GM21367 (cell line): ENCODE measurements around the gene UBXN2A.
"Not testable (repeated sequence)": the region's sequence is repeated elsewhere in the genome, so short reads cannot be mapped to it uniquely, and the experiment has no call there.

Experiments used
- ATAC-seq: cut with Tn5 transposase; IDR thresholded peaks from one replicate; pipeline ENCODE4 v1.9.1; 2021; ENCODE audit not compliant: unreplicated experiment

UBXN2A gene

DNA sequence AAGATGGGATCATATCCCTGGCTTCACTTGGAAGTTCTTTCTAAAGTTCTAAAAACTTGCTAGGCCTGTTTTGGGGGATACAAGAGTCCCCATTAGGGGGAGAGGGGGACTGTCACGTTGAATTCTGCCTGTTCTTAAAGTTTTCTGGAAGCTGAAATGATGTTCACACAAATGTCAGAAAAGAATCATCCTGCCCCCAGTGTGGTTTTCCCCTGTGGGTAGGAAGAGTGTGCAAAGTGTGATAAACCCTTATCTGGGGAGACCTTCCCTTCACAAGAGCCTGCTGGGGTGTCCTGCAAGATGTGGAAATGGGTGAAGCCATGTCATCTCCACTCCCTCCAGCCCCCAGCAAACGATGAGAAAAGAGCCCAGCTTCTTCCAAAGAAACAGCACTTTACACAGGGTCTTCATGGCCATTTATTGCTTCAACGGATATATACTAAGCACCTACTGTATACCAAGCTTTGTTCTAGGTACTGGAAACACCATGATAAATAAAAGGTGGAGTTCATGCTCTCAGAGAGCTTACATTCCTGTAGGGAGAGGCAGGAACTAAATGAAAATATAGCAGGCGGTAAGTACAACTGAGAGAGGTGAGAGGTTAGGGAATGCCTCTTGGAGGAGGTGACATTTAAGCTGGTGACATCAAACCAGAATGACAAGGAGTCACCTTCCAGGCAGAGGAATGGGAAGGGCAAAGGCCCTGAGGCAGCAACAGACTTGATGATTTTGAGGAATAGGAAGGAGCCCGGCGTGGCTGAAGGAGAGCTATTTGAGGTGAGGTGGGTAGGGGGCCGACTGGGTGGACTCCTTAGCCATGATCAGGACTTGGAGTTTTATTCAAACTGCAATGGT, 71.2 kb downstream of the UBXN2A start:
- no peak for ATAC-seq

DNA sequence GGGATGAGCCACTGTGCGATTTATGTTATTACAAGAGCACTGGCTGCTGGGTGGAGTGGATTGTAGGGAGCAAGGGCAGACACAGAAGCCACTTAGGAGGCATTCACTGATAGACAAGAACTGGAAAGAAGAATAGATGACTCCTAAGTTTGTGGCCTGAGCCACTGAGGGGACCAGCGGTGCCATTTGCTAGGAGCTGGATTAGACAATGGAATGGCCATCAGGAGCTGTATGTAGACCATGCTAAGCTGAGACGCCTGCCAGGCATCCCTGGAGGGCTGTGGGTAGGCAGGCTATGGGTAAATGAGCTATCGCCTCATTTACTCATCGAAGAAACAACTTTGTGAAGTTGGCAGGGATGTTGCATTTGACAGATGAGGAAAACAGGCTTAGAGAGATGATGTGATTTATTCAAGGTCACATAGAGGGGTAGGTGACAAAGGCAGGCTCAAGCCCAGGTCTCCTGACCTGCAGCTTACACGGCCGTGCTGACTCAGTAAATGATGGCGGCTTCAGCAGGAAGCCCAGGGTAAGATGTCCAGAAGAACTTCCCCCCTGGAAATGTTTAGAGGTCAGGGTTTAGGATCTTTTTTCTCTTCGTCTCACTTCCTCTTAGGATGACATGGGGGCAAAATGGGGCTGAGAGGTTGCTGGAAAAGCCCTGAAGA, 72.4 kb downstream of the UBXN2A start:
- no peak for ATAC-seq

- ATAC-seq, result not testable (repeated sequence)
These were observed 74.6 kb downstream of the UBXN2A start for GRCh38 chr2:24014902-24015301.

DNA sequence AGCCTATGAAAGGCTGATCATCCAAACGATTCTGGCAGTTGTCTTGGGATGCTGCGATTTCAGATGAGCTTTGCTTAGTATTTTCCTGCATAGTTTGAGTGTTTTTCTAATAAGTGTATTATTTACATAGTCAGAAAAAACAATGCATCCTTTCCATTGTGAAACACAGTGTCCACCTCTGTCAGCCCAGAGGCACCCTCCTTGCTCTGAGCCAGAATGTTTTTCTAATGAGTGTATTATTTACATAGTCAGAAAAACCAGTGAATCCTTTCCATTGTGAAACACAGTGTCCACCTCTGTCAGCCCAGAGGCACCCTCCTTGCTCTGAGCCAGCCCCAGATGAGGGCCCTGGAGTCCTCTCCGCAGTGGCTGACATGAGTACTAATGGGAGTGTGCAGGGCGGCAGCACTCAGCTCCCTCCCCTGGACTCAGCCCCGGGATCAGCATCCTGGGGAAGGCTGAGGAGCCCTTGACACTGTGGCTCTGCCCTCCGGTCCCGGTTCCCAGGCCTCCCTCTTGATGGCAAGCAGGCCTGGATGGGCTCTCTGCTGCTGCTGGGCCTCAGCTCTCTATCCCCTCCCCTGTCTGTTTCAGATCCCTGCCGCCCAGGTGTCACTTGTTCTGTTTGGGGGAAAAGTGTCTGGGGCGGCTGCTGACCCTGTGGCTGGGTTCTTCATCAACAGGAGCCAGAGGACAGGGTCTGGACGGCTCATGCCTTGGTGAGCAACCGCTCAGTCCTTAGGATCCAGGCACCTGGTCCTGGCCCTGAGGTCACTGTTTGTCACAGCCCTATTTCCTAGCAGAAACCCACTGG, 75.5 kb downstream of the UBXN2A start:
- ATAC-seq, result no peak

- no peak for ATAC-seq
These were observed 76.1 kb downstream of the UBXN2A start for GRCh38 chr2:24016376-24016761.

DNA sequence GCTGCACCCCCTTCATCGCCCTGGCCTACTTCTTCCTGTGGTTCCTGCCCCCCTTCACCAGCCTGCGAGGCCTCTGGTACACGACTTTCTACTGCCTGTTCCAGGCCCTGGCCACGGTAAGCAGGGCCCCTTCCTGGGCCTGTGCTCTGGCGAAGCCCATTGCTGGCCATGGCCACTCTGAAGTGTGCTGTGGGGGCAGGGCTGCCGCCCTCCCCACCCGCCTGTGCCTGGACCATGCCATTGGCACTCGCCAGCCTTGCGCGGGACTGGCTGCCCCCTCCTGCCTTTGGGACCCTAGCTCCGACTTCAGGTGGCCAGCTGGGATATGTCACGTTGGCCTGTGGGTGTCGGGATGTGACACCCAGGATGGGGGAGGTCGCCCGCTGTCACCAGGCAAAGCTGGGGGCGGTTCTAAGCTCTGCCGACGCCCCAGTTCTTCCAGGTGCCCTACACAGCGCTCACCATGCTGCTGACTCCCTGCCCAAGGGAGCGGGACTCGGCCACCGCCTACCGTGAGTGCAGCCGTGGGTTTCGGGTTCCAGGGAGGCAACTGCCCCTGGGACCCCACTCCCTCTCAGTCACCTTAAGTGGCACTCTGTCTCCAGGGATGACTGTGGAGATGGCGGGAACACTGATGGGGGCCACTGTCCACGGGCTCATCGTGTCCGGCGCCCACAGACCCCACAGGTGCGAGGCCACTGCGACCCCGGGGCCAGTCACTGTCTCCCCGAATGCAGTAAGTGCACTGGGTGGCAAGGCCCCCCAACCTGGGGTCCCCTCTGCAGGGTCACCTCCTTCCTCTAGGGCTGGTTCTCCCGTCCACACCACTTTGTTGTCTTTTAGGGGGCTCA, 76.8 kb downstream of the UBXN2A start:
- no peak for ATAC-seq

- ATAC-seq, result no peak
These were observed 77.4 kb downstream of the UBXN2A start for GRCh38 chr2:24017711-24018110.

- no peak for ATAC-seq
These were observed 78.0 kb downstream of the UBXN2A start for GRCh38 chr2:24018241-24018640.

- no peak for ATAC-seq
These were observed 79.5 kb downstream of the UBXN2A start for GRCh38 chr2:24019729-24020128.

- no peak for ATAC-seq
These were observed 80.0 kb downstream of the UBXN2A start for GRCh38 chr2:24020244-24020643.

DNA sequence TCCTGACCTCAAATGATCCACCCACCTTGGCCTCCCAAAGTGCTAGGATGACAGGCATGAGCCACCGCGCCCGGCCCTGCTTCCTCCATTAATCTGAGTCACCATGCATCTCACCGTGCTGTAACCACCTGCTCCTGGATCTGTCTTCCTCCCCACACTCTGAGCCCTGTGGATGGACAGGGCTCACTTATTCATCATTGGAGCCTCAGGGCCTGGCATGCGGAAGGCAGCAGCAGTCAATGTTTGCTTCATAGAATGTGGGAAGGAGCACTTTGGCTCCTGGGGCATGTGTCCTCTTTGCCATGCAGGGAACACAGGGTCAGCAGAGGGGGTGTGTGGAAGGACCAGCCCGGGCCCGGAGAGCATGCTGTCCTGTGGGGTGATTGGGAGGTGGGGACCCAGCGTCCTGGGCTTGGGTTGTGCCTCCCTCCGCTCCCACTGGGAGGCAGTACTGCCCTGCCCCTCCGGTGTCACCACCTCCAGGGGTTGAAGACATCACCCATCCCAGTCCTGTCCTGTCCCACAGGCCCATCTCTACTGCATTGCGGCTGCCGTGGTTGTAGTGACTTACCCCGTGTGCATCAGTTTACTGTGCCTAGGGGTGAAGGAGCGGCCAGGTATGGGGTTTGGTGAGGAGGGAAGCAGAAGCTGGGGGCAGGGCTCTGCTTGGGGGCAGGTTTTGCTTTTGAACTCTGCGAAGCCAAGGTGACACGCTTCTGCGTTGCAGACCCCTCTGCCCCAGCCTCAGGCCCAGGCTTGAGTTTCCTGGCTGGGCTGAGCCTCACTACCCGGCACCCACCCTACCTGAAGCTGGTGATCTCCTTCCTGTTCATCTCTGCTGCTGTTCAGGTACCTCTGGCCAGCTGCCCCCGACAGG, 81.1 kb downstream of the UBXN2A start:
- ATAC-seq, result no peak

GRCh38 chr2:24022324-24022974, 82.2 kb downstream of the UBXN2A start:
- ATAC-seq, result no peak

GRCh38 chr2:24022975-24023575, 82.8 kb downstream of the UBXN2A start:
- ATAC-seq, result no peak

- no peak for ATAC-seq
These were observed 83.8 kb downstream of the UBXN2A start for GRCh38 chr2:24024018-24024417.

- no peak for ATAC-seq
These were observed 84.9 kb downstream of the UBXN2A start for GRCh38 chr2:24024996-24025663.

- ATAC-seq, result no peak
These were observed 86.0 kb downstream of the UBXN2A start for GRCh38 chr2:24026233-24026632.

DNA sequence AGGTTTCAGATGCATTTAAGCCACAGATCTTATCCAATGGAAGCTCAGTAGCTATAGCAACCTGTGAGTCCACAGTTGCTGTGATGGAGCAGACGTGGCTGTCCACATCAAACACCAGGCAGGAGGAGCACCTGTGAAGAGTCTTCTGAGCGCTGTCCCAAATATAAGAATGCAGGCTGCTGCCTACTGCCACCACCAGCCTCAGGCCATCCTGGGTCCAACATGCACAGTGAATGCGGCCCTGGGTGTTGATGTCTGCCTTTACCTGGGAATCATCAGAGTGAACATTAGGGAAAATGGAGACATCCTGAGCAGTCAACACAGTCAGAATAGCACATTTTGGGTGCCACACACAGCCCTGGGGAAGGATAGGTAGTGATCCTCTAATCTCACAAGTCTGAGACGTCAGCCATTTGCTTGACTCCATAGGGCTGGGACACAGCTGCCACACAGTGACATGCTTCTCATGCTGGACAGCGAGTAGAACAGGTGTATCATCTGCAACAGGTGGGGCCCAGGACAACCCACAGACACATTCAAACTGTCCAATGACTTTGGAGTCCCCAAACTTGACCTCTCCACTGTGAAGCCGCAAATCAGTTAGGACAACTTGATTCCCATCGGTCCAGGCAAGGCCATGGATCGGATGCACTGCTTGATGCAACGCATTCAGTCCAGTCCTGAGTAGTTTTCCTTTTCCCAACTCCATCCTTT, 98.7 kb downstream of the UBXN2A start:
- no peak for ATAC-seq

DNA sequence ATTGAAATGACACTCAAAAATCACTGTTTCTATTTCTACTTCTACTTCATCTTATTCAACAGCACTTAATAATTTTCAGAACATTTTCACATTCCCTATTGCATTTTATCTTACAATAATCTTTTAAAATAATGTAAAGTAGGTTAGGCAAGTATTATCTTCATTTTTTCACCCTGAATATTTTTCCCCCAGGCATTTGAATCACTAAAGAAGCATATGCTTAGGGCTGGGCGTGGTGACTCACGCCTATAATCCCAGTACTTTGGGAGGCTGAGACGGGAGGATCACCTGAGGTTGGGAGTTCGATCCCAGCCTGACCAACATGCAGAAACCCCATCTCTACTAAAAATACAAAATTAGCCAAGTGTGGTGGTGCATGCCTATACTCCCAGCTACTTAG, 100.2 kb downstream of the UBXN2A start:
- no peak for ATAC-seq
